HG03520 (cell line): Measurements from ENCODE around the gene ZDHHC11.
"Not testable (repeated sequence)": the region's sequence is repeated elsewhere in the genome, so short reads cannot be mapped to it uniquely, and the experiment has no call there.

ENCODE experiments used
- ATAC-seq: cut with Tn5 transposase; IDR thresholded peaks from one replicate; pipeline ENCODE4 v1.9.1; 2021; ENCODE audit warnings: mild to moderate bottlenecking, moderate library complexity; ENCODE audit not compliant: unreplicated experiment

The ZDHHC11 gene

GRCh38 chr5:778967-779366, 71.8 kb downstream of the ZDHHC11 start:
- not testable (repeated sequence) for ATAC-seq

- not testable (repeated sequence) for ATAC-seq
These were observed 72.4 kb downstream of the ZDHHC11 start for GRCh38 chr5:778421-778820.

- no peak for ATAC-seq
These were observed 73.0 kb downstream of the ZDHHC11 start for GRCh38 chr5:777756-778161.

GRCh38 chr5:776862-777711, 73.7 kb downstream of the ZDHHC11 start:
- ATAC-seq, result no peak

- no peak for ATAC-seq
These were observed 74.6 kb downstream of the ZDHHC11 start for GRCh38 chr5:775961-776861.

- ATAC-seq, result not testable (repeated sequence)
These were observed 75.2 kb downstream of the ZDHHC11 start for GRCh38 chr5:775595-775960.

GRCh38 chr5:774854-775505, 75.8 kb downstream of the ZDHHC11 start:
- not testable (repeated sequence) for ATAC-seq

GRCh38 chr5:774304-774703, 76.5 kb downstream of the ZDHHC11 start:
- ATAC-seq, result not testable (repeated sequence)

- ATAC-seq, result no peak
These were observed 77.1 kb downstream of the ZDHHC11 start for GRCh38 chr5:773517-774264.

GRCh38 chr5:772931-773330, 77.9 kb downstream of the ZDHHC11 start:
- not testable (repeated sequence) for ATAC-seq

- not testable (repeated sequence) for ATAC-seq
These were observed 78.3 kb downstream of the ZDHHC11 start for GRCh38 chr5:772547-772890.

- not testable (repeated sequence) for ATAC-seq
These were observed 78.8 kb downstream of the ZDHHC11 start for GRCh38 chr5:771841-772546.

GRCh38 chr5:771087-771781, 79.6 kb downstream of the ZDHHC11 start:
- ATAC-seq, result not testable (repeated sequence)

GRCh38 chr5:770585-770984, 80.2 kb downstream of the ZDHHC11 start:
- ATAC-seq, result not testable (repeated sequence)

GRCh38 chr5:769485-770145, 81.2 kb downstream of the ZDHHC11 start:
- ATAC-seq, result not testable (repeated sequence)

GRCh38 chr5:766666-767431, 83.9 kb downstream of the ZDHHC11 start:
- no peak for ATAC-seq

GRCh38 chr5:765948-766631, 84.7 kb downstream of the ZDHHC11 start:
- no peak for ATAC-seq
